GM23248 (cell line): ENCODE measurements around the gene BCL6B.

Experiments
- EZH2 ChIP-seq: fragments of 200-600 bp; sonication (generic); IDR thresholded peaks from 2 replicates; pipeline ENCODE4 v1.6.1; 2018; ENCODE audit warnings: antibody characterized with exemption, mild to moderate bottlenecking; ENCODE audit not compliant: insufficient read depth, poor library complexity, severe bottlenecking
- EZH2phosphoT487 ChIP-seq: fragments of 200-600 bp; sonication (generic); IDR thresholded peaks from 2 replicates; pipeline ENCODE4 v1.6.1; 2018; ENCODE audit warnings: antibody characterized with exemption, moderate library complexity, mild to moderate bottlenecking, low read depth; ENCODE audit not compliant: insufficient read depth

DNA sequence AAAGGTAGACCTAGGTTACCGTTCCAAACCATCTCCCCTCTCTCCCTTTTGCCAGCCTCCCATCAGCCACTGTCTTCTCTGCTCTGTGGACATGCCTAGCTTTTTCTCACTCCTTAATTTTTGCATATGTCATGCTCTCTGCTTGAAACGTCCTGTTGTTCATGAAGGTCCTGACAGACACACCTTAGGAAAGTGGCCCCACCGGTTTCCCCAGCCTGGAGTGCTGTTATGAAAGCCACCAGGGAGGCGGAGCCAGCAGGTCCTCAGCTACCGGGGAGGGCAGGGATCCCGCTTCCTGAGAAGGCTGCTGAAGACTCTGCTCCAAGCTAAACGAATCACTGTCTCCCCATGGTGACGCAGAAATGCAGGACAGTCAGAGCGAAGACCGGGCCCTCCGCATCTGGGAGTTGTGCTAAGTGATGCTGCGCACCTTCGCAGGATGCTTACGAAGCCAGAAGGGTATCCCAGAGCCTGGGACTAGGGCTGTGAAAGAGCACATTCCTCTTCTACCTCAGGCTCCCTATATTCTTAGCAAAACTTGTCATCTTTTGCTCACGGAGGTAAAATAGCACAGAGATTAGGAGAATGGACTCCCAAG is 23.4 kb downstream of the BCL6B start:
- TF ChIP-seq EZH2phosphoT487 (no peak), EZH2 (no peak)
